Stimulated activated CD4-positive, alpha-beta T cell treated with anti-CD3 and anti-CD28 coated beads, Interleukin-1b, Interleukin-23, amount 100 ng/mL, for 1 hour (primary cell): ENCODE measurements around the gene NHSL2.

Experiments
- DNase-seq, 2 donors: peaks; one replicate each; pipeline ENCODE4 v3.0.0-alpha.2; 2020; ENCODE audit warnings: low read depth in 2 of 2

Gene NHSL2

GRCh38 chrX:71990518-71990917, 79.9 kb downstream of the NHSL2 start:
- no peak for DNase-seq

GRCh38 chrX:71991164-71991563, 80.5 kb downstream of the NHSL2 start:
- no peak for DNase-seq

DNA sequence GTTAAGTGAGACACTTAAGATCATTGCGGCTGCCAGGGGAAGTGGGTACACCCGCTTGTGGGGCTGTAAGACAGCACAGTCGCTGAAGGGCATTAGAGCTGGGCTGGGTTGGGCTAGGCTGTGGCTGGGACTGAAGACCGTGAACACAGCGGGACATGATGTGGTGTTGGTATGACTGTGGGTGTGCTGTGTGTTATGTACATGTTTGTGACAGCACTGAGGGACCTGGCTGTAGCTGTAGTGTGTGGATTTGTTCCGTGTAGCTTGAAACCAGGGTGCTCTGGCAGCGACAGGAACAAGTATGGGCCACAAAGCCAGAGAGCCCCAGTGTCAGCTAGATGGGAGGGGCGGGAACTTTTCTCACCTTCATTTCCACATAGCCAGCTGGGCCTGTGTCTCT, 82.1 kb downstream of the NHSL2 start:
- DNase-seq: peak in 1 of 2 donors; percentile 3

DNA sequence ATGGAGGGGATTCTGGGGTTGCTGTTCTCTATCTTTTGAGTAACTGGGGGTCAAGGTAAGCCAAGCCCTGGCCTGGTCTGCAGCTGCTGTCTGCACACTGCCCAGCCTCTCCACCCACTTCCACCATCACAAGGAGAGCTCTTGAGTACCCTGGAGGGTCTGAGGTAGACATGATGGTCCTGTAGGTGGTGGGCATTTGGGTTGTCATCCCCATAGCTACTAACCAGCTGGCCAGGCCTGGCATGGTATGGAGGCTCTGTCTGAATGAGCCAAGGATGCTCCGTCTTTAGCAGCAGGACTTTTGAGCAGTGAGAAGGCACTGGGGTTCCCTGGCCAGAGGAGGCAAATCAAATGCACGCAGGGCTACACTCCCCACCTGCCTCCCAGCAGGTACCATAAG, 82.7 kb downstream of the NHSL2 start:
- DNase-seq: no peak

GRCh38 chrX:71994601-71995000, 84.0 kb downstream of the NHSL2 start:
- no peak for DNase-seq

DNA sequence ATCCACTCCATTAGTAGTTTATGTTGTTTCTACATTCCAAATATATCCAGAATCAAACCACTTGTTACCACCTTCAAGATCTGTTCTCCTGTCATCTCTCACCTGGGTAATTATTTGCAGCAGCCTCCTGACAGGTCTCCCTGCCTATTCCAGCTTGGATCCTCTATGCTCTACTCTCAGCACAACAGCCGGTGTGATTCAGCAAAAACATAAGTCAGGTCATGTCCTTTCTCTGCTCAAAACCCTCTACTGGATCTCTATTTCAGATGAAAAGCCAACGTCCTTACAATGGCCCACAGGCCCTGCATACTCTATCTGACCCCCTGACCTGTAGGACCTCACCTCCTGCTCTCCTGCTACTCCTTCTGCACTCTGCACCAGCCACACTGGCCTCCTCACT, 84.5 kb downstream of the NHSL2 start:
- DNase-seq: no peak

- no peak for DNase-seq
These were observed 85.5 kb downstream of the NHSL2 start for GRCh38 chrX:71996136-71996535.

DNA sequence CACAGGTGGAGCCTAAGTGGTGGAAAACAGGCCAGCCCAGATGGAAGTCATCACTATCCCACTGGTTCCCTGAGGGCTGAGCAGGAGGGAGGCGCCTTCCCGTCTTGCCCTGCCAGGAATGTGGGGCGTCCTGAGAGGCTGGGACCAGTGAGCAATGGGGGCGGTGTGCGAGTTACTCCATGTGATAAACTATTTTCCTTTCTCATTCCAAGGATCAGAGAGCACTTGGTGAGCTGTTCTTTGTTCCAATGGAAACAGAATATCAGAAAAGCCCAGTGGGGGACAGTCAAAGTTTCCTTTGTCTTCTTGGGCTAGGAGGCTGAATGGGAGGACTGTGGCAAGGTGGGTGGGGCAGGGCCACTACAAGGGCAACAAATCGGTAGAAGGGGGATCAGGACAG, 86.2 kb downstream of the NHSL2 start:
- DNase-seq: no peak

- no peak for DNase-seq
These were observed 86.7 kb downstream of the NHSL2 start for GRCh38 chrX:71997320-71997719.

DNA sequence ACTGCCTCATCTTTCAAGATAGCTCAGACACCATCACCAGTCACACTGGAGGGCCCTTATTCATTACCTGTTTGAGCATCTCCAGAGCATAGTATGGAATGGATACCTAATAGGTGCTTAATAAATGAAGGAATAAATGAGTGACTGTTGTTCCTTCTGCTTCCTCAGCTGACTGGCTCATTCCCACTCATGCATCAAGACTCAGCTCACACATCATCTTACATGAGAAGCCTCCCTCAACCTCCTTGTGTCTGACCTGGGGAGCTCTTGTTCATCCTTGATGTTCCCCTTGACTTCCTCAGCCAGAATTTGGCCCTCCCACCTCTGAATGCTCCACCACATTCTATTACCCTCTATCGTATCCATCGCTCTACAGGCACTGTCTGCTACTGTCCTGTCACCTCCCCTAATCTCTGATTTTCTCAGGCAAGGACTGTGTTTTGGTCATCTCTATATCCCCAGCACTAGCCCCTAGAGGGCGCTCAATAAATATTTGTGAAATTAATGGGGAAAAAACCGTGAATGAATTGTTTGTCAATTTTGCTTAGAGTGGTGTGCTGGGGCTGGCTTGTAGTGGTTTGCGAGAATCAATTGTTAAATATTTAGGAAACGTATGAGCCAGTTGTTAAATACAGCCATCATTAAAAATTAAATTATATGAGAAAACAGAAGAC, 88.3 kb downstream of the NHSL2 start:
- no peak for DNase-seq

GRCh38 chrX:71999535-71999934, 88.9 kb downstream of the NHSL2 start:
- DNase-seq: no peak

- DNase-seq: no peak
These were observed 90.8 kb downstream of the NHSL2 start for GRCh38 chrX:72001471-72001870.

DNA sequence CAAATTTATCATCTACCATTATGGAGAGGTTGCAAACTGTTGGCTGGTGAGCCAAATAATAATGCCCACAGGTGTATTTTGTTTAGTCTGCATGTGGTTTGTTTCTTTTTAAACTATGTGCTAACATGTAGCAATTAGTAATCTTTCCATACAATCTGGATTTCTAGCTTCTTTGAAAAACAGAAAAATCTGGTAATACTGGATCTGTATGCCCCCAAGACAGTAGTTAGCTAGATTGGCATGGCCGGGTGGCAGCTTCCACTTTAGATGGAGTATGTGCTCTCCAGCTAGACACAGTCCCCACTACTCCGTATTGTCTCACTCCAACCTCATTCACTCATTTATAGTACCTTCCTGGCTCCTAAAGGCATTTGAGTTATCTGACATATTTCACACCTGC, 91.3 kb downstream of the NHSL2 start:
- DNase-seq: no peak

GRCh38 chrX:72002875-72003274, 92.2 kb downstream of the NHSL2 start:
- DNase-seq: no peak

DNA sequence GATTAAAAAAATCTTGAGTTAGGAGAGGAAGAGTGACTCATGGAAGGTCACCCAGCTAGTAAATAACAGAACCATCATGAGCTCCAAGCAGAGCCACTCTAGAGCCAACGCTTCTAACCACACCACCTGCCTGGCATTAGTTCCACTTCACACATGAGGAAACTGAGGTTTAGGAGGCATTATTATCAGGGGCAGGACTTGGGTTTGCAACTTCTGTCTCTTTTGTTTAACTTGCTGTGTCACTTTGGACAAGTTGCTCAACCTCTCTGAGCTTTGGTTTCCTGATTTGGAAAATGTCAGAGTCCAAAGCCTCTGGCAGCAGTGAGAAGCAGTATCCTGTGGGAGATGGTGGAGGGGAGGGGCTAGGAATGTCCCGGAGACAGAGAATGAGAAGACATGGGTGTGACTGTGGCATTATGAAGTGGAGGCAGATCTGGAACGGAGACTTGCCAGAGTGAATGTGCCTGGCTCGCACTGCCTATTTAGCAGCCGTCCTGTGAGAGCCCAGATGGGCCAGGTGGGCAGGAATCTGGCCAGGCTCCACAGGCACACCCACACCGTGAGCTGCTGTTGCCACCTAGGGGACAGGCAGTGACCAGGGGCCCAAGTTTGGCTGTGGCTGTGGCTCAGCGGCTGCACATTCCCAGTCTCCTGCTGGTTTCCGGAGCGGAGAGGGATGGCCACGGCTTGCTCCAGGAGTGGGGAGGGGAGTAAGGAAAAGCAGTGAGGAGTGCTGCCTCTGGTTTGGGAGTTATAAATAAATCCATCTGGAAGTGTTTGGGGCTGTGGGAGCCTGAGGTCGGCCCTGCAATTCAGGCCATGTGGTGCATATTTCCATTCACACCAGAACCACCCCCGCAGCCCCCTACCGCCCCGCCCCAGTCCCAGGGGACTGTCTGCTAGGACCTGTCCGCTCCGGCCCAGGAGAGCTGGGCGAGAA, 93.4 kb downstream of the NHSL2 start:
- DNase-seq: no peak

DNA sequence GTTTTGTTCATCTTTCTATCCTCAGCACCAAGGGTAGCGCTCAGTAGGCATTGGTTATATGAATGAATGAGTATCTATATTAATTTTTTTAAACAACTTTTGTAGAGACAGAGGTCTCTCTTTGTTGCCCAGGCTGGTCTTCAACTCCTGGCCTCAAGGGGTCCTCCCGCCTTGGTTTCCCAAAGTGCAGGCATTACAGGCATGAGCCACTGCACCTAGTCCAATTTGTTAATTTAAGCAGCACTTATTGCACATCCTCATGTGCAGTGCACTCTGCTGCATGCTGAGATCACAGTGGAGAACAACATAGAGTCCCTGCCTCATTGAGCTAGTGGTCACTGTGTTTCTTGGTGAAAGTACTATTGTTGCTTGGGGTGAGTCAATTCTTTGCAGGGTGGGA, 94.4 kb downstream of the NHSL2 start:
- no peak for DNase-seq

DNA sequence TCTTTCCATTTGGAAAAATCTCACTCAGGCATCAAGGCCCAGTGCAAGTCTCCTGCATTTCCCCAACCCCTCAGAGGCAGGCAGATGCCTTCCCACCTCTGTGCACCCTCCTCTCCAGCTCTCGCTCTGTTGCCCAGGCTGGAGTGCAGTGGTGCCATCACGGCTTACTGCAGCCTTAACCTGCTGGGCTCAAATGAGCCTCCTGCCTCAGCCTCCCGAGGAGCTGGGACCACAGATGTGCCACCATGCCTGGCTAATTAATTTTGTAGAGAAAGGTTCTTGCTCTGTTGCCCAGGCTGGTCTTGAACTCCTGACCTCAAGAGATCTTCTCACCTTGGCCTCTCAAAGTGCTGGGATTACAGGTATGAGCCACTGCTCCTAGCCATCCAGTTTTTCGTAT, 95.8 kb downstream of the NHSL2 start:
- no peak for DNase-seq

- DNase-seq: no peak
These were observed 99.1 kb downstream of the NHSL2 start for GRCh38 chrX:72009731-72010130.

- DNase-seq: no peak
These were observed 101.1 kb downstream of the NHSL2 start for GRCh38 chrX:72011734-72012133.

GRCh38 chrX:72015383-72015782, 104.7 kb downstream of the NHSL2 start:
- DNase-seq: no peak

- no peak for DNase-seq
These were observed 106.5 kb downstream of the NHSL2 start for GRCh38 chrX:72016881-72017783.
